ENCODE data around the gene CREB3L2.
"Not testable (repeated sequence)": the region's sequence is repeated elsewhere in the genome, so short reads cannot be mapped to it uniquely, and the experiment has no call there.

Gene CREB3L2

DNA sequence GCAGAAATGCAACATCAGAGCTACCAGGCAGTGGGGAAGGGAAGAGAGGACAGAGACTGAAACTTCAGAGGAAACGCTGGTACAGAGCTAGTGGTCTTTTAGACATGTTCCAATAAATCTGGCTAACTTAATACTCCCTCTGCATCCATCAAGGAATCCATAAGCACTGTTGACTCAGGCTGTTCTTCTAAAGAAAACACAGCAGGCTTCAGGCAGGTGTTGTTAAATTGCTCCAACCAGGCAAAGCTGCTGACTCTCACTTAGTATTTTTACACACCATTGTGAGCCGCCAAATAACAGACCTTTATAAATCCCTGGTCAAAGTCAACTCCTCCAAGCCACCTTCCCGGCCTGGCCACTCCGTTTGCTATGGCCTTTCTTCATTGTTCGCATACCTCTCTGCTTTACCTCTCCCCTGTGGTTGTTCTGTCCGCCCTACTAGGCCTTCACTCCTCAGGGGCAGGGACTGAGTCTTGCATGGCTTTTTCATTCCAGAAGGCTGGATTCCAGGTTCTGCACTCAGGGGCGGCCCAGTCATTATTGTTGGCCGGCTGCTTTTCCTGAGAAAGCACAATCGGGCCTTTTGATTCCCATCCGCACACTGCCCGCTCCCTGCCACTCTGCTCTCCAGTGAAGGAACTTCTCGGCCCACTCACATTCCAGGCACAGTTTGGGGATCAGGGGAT is 18.4 kb downstream of the CREB3L2 start:
- no peak overlapping the region for H3K27ac ChIP-seq
- H3K9me3 ChIP-seq (ENCODE audit: severe bottlenecking), result no peaks in the 10 kb centered on the region
- TF ChIP-seq, protein P1, sequence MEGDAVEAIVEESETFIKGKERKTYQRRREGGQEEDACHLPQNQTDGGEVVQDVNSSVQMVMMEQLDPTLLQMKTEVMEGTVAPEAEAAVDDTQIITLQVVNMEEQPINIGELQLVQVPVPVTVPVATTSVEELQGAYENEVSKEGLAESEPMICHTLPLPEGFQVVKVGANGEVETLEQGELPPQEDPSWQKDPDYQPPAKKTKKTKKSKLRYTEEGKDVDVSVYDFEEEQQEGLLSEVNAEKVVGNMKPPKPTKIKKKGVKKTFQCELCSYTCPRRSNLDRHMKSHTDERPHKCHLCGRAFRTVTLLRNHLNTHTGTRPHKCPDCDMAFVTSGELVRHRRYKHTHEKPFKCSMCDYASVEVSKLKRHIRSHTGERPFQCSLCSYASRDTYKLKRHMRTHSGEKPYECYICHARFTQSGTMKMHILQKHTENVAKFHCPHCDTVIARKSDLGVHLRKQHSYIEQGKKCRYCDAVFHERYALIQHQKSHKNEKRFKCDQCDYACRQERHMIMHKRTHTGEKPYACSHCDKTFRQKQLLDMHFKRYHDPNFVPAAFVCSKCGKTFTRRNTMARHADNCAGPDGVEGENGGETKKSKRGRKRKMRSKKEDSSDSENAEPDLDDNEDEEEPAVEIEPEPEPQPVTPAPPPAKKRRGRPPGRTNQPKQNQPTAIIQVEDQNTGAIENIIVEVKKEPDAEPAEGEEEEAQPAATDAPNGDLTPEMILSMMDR (IDR thresholded peaks at IDR 0.05; ENCODE audit: low read depth, low read length), result no peak
- no peaks in the 10 kb centered on the region for H3K36me3 ChIP-seq
- H3K4me3 ChIP-seq (ENCODE audit: low read depth, low read length), result no peak overlapping the region
- H3K27me3 ChIP-seq (ENCODE audit: insufficient read depth, low read depth, severe bottlenecking), result no peaks in the 10 kb centered on the region
- DNase-seq, result no peak

DNA sequence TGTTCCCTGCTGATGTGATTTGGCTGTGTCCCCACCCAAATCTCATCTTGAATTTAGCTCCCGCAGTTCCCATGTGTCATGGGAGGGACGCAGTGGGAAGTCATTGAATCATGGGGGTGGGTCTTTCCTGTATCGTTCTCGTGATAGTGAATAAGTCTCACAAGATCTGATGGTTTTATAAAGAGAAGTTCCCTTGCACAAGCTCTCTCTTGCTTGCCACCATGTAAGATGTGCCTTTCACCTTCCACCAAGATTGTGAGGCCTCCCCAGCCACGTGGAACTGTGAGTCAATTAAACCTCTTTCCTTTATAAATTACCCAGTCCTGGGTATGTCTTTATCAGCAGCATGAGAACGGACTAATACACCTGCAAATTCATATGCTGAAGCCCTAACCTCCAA is 19.5 kb downstream of the CREB3L2 start:
- H3K27me3 ChIP-seq (ENCODE audit: insufficient read depth, low read depth, severe bottlenecking); H3K4me3 ChIP-seq (ENCODE audit: low read depth, low read length); H3K36me3 ChIP-seq; H3K27ac ChIP-seq; H3K9me3 ChIP-seq (ENCODE audit: severe bottlenecking); DNase-seq: not testable (repeated sequence)

DNA sequence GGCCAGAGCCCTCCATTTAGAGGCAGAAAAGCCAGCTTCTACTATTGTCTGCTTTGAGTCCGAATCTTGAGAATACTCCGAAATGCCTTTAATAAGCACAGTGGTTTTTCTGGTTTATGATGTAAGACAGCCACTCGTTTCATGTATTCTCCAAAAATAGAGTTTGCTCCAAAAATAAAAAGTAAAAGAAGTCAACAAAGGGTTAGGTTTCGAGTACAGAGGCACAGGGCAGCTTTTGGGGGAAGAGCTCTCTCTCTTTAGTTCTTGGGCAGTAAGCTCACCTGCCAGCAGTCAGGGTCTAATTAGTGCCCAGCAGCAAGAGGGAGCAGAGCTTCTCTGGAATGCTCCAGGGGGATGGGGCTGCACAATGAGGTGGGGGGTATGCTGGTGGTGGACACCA is 20.2 kb downstream of the CREB3L2 start:
- DNase-seq, result no peak
- Histone ChIP-seq H3K27me3 (ENCODE audit: insufficient read depth, low read depth, severe bottlenecking) (no peaks in the 10 kb centered on the region), H3K36me3 (no peaks in the 10 kb centered on the region), H3K27ac (no peak overlapping the region), H3K4me3 (ENCODE audit: low read depth, low read length) (no peak overlapping the region), H3K9me3 (ENCODE audit: severe bottlenecking) (no peaks in the 10 kb centered on the region)
- TF ChIP-seq, protein P1 (IDR thresholded peaks at IDR 0.05; ENCODE audit: low read depth, low read length), result no peak

DNA sequence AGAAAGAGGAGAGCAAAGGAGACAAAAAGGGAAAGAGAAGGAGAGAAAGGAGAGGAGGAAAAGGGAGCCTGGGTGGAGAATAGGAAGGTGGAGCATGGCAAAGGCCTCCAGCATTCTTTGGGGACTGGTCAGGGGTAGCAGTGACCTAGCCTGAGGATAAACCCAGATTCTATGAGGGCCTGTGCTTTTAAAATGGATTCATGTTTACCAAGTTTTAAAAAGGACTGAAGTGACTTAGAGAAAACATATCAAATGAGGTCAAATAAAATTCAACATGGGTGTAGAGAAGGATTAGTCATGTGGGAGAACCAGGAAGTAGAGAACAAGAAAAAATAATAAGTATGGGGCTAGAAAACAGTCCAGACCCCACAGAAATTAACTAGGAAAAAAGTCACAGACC is 20.7 kb downstream of the CREB3L2 start:
- H3K27me3 ChIP-seq (ENCODE audit: insufficient read depth, low read depth, severe bottlenecking), result no peaks in the 10 kb centered on the region
- no peak overlapping the region for H3K4me3 ChIP-seq (ENCODE audit: low read depth, low read length)
- no peak overlapping the region for H3K27ac ChIP-seq
- H3K36me3 ChIP-seq, result no peaks in the 10 kb centered on the region
- TF ChIP-seq, protein P1 (IDR thresholded peaks at IDR 0.05; ENCODE audit: low read depth, low read length), result no peak
- DNase-seq, result no peak
- H3K9me3 ChIP-seq (ENCODE audit: severe bottlenecking), result no peaks in the 10 kb centered on the region

DNA sequence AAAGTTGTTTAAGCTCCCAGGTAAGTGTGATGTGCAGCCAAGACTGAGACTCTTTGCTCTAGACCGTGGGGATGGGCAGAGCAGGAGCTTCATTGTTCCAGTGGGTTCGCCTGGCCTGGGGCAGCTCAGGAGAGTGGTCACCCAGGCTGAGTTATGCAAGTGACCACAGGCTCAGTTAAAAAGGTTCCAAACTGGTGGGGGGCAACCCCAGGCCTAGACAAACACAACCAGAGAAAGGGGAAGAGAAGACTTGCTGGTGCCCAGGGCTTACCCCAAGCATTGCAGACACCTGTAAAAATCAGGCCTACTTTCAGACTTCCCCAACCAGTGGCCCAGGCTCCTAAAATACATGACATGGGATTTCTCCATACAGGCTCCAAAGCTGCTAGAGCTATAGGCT is 21.6 kb downstream of the CREB3L2 start:
- Histone ChIP-seq H3K36me3 (no peaks in the 10 kb centered on the region), H3K9me3 (ENCODE audit: severe bottlenecking) (no peaks in the 10 kb centered on the region), H3K4me3 (ENCODE audit: low read depth, low read length) (no peak overlapping the region), H3K27ac (no peak overlapping the region), H3K27me3 (ENCODE audit: insufficient read depth, low read depth, severe bottlenecking) (no peaks in the 10 kb centered on the region)
- TF ChIP-seq, protein P1 (IDR thresholded peaks at IDR 0.05; ENCODE audit: low read depth, low read length), result no peak
- no peak for DNase-seq

DNA sequence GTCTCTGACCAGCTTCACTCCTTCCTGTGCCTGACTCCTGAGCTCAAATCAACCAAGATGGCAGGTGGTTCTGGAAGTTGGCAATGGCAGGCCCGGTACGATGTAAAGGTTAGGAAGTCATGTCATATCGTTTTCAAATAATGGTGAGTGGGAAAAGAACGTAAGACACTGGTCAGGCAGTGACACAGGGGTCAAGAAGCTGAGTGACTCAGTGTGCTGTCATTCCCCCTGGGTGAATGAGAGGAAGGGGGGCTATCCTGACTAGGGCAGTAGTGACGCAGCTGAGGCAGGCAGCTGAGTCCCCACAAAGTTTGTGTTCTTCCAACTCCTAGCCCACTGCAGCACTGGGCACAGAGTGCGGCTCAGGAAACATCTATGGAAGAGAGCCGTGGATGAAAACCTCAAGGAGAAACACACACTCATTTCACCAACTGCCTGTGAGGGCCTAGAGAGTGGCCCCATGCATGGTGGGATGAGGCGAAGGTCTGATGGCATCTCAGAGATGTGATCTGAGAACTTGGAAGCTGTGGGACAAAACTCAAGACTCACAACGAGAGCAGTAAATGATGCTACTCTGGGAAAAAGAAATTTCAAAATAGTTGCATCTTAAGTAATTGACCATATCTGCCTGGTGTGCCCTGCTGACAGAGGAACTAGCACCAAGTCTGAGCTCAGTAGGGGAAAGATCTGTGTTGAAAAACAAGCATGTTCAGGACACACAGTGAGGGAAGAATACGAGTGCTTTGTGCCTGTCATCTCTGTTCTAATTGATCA is 23.2 kb downstream of the CREB3L2 start:
- no peak overlapping the region for H3K4me3 ChIP-seq (ENCODE audit: low read depth, low read length)
- DNase-seq, result no peak
- no peak overlapping the region for H3K27ac ChIP-seq
- H3K36me3 ChIP-seq, result no peaks in the 10 kb centered on the region
- H3K9me3 ChIP-seq (ENCODE audit: severe bottlenecking), result no peaks in the 10 kb centered on the region
- no peaks in the 10 kb centered on the region for H3K27me3 ChIP-seq (ENCODE audit: insufficient read depth, low read depth, severe bottlenecking)
- TF ChIP-seq, protein P1 (IDR thresholded peaks at IDR 0.05; ENCODE audit: low read depth, low read length), result no peak
